Measurements from ENCODE around the gene KPNA5. TPM values are rescaled to one million over a fixed set of nuclear protein-coding genes. Genes with fewer than 3 reads are reported as not detected.
"Not testable (repeated sequence)": the region's sequence is repeated elsewhere in the genome, so short reads cannot be mapped to it uniquely, and the experiment has no call there.

Gene KPNA5
- 11.6 and 19.4 TPM in 2 replicates for polyA plus RNA-seq (2014; cell fraction: cytosol; rRNA removed)
- 13.8 and 16.1 TPM in 2 replicates for polyA plus RNA-seq (2014; cell fraction: nucleus; rRNA removed)

- DNase-seq (ENCODE audit: low spot score): peak; percentile 96
These were observed at the start of gene KPNA5 for GRCh38 chr6:116680880-116681672. Gene KPNA5 (plus strand): TSS chr6:116681211. CDS start chr6:116681335, 124 bp downstream.

GRCh38 chr6:116631379-116631990, 49.5 kb upstream of the KPNA5 start:
- DNase-seq (ENCODE audit: low spot score): no peak

- DNase-seq (ENCODE audit: low spot score): no peak
These were observed 47.3 kb upstream of the KPNA5 start for GRCh38 chr6:116633685-116634084.

- no peak for DNase-seq (ENCODE audit: low spot score)
These were observed 32.9 kb upstream of the KPNA5 start for GRCh38 chr6:116648156-116648555.

GRCh38 chr6:116649129-116649528, 31.9 kb upstream of the KPNA5 start:
- DNase-seq (ENCODE audit: low spot score): no peak

GRCh38 chr6:116651916-116652315, 29.1 kb upstream of the KPNA5 start:
- no peak for DNase-seq (ENCODE audit: low spot score)

GRCh38 chr6:116661594-116661993, 19.4 kb upstream of the KPNA5 start:
- DNase-seq (ENCODE audit: low spot score): no peak

GRCh38 chr6:116662202-116662601, 18.8 kb upstream of the KPNA5 start:
- no peak for DNase-seq (ENCODE audit: low spot score)

- DNase-seq (ENCODE audit: low spot score): no peak
These were observed 17.7 kb upstream of the KPNA5 start for GRCh38 chr6:116663308-116663707.

GRCh38 chr6:116664169-116664568, 16.8 kb upstream of the KPNA5 start:
- not testable (repeated sequence) for DNase-seq (ENCODE audit: low spot score)

GRCh38 chr6:116665464-116665863, 15.5 kb upstream of the KPNA5 start:
- DNase-seq (ENCODE audit: low spot score): no peak

GRCh38 chr6:116666869-116667268, 14.1 kb upstream of the KPNA5 start:
- no peak for DNase-seq (ENCODE audit: low spot score)

GRCh38 chr6:116667623-116668022, 13.4 kb upstream of the KPNA5 start:
- no peak for DNase-seq (ENCODE audit: low spot score)

GRCh38 chr6:116672306-116672705, 8.7 kb upstream of the KPNA5 start:
- DNase-seq (ENCODE audit: low spot score): no peak

GRCh38 chr6:116676021-116676420, 5.0 kb upstream of the KPNA5 start:
- DNase-seq (ENCODE audit: low spot score): no peak

- DNase-seq (ENCODE audit: low spot score): peak; percentile 16
These were observed 1.3 kb downstream of the KPNA5 start for GRCh38 chr6:116682334-116682712.

- no peak for DNase-seq (ENCODE audit: low spot score)
These were observed 4.5 kb downstream of the KPNA5 start for GRCh38 chr6:116685437-116685993.

- not testable (repeated sequence) for DNase-seq (ENCODE audit: low spot score)
These were observed 5.6 kb downstream of the KPNA5 start for GRCh38 chr6:116686475-116687101.

- no peak for DNase-seq (ENCODE audit: low spot score)
These were observed 10.1 kb downstream of the KPNA5 start for GRCh38 chr6:116691154-116691553.

- DNase-seq (ENCODE audit: low spot score): not testable (repeated sequence)
These were observed 11.9 kb downstream of the KPNA5 start for GRCh38 chr6:116692873-116693272.

- DNase-seq (ENCODE audit: low spot score): not testable (repeated sequence)
These were observed 12.3 kb downstream of the KPNA5 start for GRCh38 chr6:116693275-116693674.

GRCh38 chr6:116695401-116695800, 14.4 kb downstream of the KPNA5 start:
- DNase-seq (ENCODE audit: low spot score): no peak
